Fibroblast of pulmonary artery (primary cell): ENCODE measurements around the gene SSTR4.
A peak's percentile ranks its signal among the peaks of the same experiment; 100 is the strongest.

Experiments
- DNase-seq: peaks from one replicate; pipeline ENCODE4 v3.0.0-alpha.2; 2010; ENCODE audit warnings: low read depth
- H3K4me3 ChIP-seq: replicated peaks from 2 replicates; pipeline ENCODE4 v1.5.1; 2011; ENCODE audit warnings: low read depth, mild to moderate bottlenecking, control low read depth, low read length, moderate library complexity
- TF ChIP-seq, protein P1 (sequence below): IDR thresholded peaks from 2 replicates; pipeline ENCODE4 v1.5.1; 2011; ENCODE audit warnings: mild to moderate bottlenecking, control low read depth, low read length, inconsistent platforms; ENCODE audit errors: missing control alignments

SSTR4 gene

GRCh38 chr20:23084845-23085365, 49.8 kb downstream of the SSTR4 start:
- DNase-seq = no peak
- H3K4me3 ChIP-seq = no peak overlapping the region
- TF ChIP-seq, protein P1, sequence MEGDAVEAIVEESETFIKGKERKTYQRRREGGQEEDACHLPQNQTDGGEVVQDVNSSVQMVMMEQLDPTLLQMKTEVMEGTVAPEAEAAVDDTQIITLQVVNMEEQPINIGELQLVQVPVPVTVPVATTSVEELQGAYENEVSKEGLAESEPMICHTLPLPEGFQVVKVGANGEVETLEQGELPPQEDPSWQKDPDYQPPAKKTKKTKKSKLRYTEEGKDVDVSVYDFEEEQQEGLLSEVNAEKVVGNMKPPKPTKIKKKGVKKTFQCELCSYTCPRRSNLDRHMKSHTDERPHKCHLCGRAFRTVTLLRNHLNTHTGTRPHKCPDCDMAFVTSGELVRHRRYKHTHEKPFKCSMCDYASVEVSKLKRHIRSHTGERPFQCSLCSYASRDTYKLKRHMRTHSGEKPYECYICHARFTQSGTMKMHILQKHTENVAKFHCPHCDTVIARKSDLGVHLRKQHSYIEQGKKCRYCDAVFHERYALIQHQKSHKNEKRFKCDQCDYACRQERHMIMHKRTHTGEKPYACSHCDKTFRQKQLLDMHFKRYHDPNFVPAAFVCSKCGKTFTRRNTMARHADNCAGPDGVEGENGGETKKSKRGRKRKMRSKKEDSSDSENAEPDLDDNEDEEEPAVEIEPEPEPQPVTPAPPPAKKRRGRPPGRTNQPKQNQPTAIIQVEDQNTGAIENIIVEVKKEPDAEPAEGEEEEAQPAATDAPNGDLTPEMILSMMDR = no peak

DNA sequence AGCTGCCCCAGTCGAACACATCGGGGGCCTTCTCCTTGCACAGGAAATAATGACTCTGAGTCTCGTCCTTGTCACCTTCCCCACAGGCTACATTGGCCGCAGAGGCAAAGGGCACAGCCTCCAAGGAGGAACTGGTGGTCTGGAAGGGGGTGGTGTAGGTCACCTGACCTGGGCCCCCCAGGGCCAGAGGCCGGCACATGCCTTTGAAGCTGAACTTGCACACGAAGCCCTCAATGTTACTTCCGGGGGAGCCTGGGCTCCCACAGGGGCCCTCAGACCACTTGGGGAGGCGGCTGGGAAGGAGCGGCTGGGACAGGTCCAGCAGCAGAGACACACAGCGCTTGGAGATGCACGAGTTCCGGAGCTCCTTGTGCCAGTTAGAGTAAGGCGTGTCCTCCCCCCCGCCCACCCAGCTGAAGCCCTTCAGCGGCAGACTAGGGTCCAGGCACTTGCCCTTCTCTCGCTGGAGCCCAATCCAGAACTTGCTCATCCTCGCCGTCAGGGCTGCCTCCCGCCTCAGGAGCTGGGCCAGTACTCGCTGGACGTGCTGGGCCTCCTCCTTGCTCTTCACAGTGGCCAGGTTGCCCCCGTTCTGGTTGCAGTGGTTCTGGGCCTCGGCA, 50.4 kb downstream of the SSTR4 start:
- TF ChIP-seq, protein P1 = no peak

DNA sequence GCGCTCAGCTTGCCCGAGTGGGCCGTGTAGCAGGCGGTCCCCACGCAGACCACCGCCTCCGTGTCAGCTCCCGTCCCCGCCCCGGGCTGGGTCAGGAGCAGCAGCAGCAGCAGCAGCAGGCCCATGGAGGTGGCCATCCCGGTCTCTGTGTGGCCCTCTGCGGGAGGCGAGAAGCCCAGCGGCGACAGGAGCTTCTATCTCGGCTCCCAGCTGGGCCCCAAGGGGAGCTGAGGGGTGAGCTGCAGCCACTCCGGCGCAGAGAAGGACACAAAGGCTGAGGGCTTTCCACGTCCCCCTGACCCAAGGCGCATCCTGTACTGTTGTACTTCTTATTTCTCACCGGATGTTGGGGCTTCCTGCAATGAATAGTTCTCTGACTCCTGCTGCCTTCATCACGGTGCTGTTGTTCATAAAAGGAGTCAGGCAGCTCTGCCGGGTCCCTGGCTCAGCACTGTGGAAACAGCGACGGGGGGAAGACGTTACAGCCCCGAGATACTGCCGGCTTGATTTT, 51.0 kb downstream of the SSTR4 start, which contains the start of gene CD93:
Gene CD93, minus strand, starts transcription at position 269 of the 511 bp plus-strand sequence. Its CDS starts 132 bp downstream, at position 137.
- no peak within 1 kb of the TSS for H3K4me3 ChIP-seq
- TF ChIP-seq, protein P1 = no peak

More for the DNA sequence above, 50.4 kb downstream of the SSTR4 start:
- no peak for DNase-seq
- H3K4me3 ChIP-seq = no peak overlapping the region

DNA sequence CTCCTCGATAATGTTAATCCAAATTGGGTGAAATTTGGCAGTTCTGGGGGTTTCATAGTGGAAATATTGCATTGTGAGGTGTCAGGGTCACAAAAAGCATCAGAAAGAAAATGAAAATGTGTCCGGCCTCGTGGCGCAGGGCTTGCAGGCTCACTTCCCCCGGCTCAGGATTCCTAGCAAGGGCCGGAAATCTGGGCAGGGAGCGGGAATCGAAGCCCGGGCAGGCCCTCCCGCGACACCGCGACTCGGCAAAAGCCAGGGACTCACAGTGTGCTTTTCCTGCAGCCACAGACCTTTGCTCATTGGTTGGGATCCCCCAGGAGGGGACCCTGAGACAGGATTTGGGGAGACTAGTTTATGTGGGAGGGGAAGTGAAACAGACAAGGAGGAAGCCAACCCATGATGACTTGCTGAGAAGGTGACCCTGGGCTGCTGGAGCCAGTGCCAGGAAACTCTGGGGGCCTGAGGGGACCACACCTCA, 51.9 kb downstream of the SSTR4 start:
- DNase-seq = no peak
- no peak overlapping the region for H3K4me3 ChIP-seq
- TF ChIP-seq, protein P1 = no peak

More for the DNA sequence above, 51.0 kb downstream of the SSTR4 start, which contains the start of gene CD93:
- DNase-seq = peak; percentile 70

- no peak overlapping the region for H3K4me3 ChIP-seq
- DNase-seq = no peak
- TF ChIP-seq, protein P1 = no peak
These were observed 52.6 kb downstream of the SSTR4 start for GRCh38 chr20:23087587-23088251.
